HL-60 (cell line): ENCODE measurements around the gene SLC29A3.

Source experiments
- DNase-seq, 2 experiments: peaks; one replicate each; pipeline ENCODE4 v3.0.0-alpha.2; 2010 to 2020; ENCODE audit warnings: low read depth in 1 of 2, low spot score in 1 of 2
- H3K27ac ChIP-seq: fragments of 250-450 bp; sonication (Bioruptor Pico); replicated peaks from 2 replicates; pipeline ENCODE4 v1.5.1; 2020; ENCODE audit warnings: mild to moderate bottlenecking, moderate library complexity
- H3K27me3 ChIP-seq: fragments of 250-450 bp; sonication (Bioruptor Pico); 2 replicates; pipeline ENCODE4 v1.5.1; 2021; ENCODE audit warnings: mild to moderate bottlenecking, moderate library complexity; ENCODE audit not compliant: insufficient read depth, poor library complexity, severe bottlenecking
- H3K4me3 ChIP-seq: replicated peaks from 2 replicates; pipeline ENCODE4 v1.5.1; 2011; ENCODE audit warnings: mild to moderate bottlenecking, control low read depth, low read length; ENCODE audit not compliant: insufficient read depth
- GABPA ChIP-seq: IDR thresholded peaks from 2 replicates; pipeline ENCODE4 v1.6.1; 2012; ENCODE audit warnings: low read depth
- POLR2AphosphoS5 ChIP-seq: IDR thresholded peaks from 2 replicates; pipeline ENCODE4 v1.6.1; 2012; ENCODE audit warnings: low read depth
- SPI1 ChIP-seq: IDR thresholded peaks from 2 replicates; pipeline ENCODE4 v1.6.1; 2012; ENCODE audit warnings: low read depth, mild to moderate bottlenecking, borderline replicate concordance
- TF ChIP-seq, protein P1 (sequence below): IDR thresholded peaks from 2 replicates; pipeline ENCODE4 v1.6.1; 2012; ENCODE audit warnings: low read depth; ENCODE audit not compliant: insufficient replicate concordance
- TF ChIP-seq, protein P2 (sequence below): IDR thresholded peaks from one replicate; pipeline ENCODE4 v1.5.1; 2011; ENCODE audit warnings: low read length, control low read depth, inconsistent platforms; ENCODE audit not compliant: insufficient read depth

The SLC29A3 gene

DNA sequence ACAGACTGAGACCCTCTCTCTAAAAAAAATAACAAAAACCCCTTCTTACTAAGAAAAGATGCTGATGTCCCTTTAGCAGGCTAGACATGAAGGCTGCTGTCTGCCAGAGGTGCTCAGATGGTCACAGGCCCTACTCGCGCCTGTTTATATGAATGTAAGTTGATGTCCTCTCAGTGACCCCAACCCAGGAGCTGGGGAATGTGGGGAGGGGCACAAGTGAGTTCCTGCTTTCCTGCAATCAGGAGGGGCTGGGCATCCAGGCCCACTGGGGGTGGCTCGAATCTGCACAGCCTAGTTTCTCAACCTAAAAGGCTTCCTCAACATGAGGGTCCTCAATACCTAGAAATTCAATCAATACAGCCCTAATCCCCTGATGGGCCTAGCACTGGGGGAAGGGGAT, 12.1 kb upstream of the SLC29A3 start:
- no peaks in the 10 kb centered on the region for H3K27me3 ChIP-seq
- no peak for DNase-seq
- TF ChIP-seq POLR2AphosphoS5 (no peak), GABPA (no peak), SPI1 (no peak)
- TF ChIP-seq, protein P1, sequence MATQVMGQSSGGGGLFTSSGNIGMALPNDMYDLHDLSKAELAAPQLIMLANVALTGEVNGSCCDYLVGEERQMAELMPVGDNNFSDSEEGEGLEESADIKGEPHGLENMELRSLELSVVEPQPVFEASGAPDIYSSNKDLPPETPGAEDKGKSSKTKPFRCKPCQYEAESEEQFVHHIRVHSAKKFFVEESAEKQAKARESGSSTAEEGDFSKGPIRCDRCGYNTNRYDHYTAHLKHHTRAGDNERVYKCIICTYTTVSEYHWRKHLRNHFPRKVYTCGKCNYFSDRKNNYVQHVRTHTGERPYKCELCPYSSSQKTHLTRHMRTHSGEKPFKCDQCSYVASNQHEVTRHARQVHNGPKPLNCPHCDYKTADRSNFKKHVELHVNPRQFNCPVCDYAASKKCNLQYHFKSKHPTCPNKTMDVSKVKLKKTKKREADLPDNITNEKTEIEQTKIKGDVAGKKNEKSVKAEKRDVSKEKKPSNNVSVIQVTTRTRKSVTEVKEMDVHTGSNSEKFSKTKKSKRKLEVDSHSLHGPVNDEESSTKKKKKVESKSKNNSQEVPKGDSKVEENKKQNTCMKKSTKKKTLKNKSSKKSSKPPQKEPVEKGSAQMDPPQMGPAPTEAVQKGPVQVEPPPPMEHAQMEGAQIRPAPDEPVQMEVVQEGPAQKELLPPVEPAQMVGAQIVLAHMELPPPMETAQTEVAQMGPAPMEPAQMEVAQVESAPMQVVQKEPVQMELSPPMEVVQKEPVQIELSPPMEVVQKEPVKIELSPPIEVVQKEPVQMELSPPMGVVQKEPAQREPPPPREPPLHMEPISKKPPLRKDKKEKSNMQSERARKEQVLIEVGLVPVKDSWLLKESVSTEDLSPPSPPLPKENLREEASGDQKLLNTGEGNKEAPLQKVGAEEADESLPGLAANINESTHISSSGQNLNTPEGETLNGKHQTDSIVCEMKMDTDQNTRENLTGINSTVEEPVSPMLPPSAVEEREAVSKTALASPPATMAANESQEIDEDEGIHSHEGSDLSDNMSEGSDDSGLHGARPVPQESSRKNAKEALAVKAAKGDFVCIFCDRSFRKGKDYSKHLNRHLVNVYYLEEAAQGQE, result no peak
- TF ChIP-seq, protein P2, sequence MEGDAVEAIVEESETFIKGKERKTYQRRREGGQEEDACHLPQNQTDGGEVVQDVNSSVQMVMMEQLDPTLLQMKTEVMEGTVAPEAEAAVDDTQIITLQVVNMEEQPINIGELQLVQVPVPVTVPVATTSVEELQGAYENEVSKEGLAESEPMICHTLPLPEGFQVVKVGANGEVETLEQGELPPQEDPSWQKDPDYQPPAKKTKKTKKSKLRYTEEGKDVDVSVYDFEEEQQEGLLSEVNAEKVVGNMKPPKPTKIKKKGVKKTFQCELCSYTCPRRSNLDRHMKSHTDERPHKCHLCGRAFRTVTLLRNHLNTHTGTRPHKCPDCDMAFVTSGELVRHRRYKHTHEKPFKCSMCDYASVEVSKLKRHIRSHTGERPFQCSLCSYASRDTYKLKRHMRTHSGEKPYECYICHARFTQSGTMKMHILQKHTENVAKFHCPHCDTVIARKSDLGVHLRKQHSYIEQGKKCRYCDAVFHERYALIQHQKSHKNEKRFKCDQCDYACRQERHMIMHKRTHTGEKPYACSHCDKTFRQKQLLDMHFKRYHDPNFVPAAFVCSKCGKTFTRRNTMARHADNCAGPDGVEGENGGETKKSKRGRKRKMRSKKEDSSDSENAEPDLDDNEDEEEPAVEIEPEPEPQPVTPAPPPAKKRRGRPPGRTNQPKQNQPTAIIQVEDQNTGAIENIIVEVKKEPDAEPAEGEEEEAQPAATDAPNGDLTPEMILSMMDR, result no peak
- no peak overlapping the region for H3K4me3 ChIP-seq
- H3K27ac ChIP-seq, result no peak overlapping the region

DNA sequence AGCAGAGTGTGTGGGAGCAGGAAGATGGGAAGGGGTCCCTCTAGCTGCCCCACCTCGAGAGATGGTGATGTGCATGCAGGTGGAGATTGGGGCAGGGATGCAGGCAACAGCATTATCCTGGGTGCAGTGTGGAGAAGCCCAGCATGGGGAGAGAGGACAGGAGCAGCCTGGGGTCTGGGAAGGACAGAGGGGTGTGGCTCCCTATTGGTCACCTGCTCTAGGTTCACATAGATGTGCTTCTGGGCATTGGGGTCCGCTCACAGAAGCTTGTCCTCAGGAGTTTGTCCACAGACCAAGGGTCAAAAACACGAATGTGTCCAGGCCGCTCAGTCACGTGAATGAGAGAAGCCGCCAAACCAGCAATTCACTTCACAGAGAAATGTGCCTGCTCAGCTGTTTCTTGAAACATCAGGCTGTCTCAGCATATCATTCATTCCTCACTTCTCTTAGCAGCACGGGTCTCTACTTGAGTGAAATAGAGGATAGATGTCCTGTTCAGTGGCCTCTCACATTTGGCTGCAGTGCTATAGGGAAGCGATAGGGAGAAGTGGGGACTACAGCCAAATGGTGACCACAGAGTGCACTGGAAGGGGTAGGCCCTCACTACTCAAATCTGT, 11.5 kb upstream of the SLC29A3 start:
- no peak overlapping the region for H3K27ac ChIP-seq
- TF ChIP-seq SPI1, result no peak
- TF ChIP-seq, protein P2, result no peak
- no peak for TF ChIP-seq GABPA
- TF ChIP-seq, protein P1, result no peak
- TF ChIP-seq POLR2AphosphoS5, result no peak
- no peak overlapping the region for H3K4me3 ChIP-seq
- DNase-seq, result no peak
- H3K27me3 ChIP-seq, result no peaks in the 10 kb centered on the region

DNA sequence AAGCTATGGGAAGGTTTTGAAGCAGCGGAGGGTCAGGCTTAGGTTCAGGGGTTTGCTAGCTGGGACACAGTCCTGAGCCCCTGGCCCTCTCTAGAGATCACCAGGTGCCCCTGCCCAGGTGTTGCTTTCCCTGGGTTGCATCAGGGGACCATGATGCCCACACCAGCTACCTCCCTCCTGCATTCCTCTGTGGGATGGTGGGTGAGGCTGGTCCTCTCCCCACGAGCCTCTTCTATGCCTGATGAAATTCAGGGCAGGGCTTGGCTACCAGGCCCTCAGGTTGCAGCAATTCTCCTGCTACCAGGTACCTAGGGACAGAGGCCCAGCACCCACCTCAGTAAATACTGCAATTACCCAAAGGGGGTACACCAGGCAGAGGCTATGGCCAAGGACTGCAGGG, 10.8 kb upstream of the SLC29A3 start:
- Histone ChIP-seq H3K27me3 (no peaks in the 10 kb centered on the region), H3K4me3 (no peak overlapping the region), H3K27ac (no peak overlapping the region)
- no peak for DNase-seq
- TF ChIP-seq, protein P2, result no peak
- no peak for TF ChIP-seq POLR2AphosphoS5
- no peak for TF ChIP-seq GABPA
- TF ChIP-seq SPI1, result no peak
- TF ChIP-seq, protein P1, result no peak
